GM21786 (cell line): ENCODE data around the gene TBCK.

Experiments used
- ATAC-seq: cut with Tn5 transposase; IDR thresholded peaks from one replicate; pipeline ENCODE4 v1.9.1; 2021; ENCODE audit not compliant: unreplicated experiment

TBCK gene

GRCh38 chr4:106048250-106048971 lies 267.6 kb downstream of the TBCK start:
- no peak for ATAC-seq

- ATAC-seq: no peak
Observed at GRCh38 chr4:106046083-106046482, 269.9 kb downstream of the TBCK start.

GRCh38 chr4:106041294-106042002 lies 274.6 kb downstream of the TBCK start:
- ATAC-seq: no peak

- no peak for ATAC-seq
Observed at GRCh38 chr4:106039796-106040195, 276.2 kb downstream of the TBCK start.

- no peak for ATAC-seq
Observed at GRCh38 chr4:106038908-106039307, 277.1 kb downstream of the TBCK start.

- no peak for ATAC-seq
Observed at GRCh38 chr4:106038012-106038411, 278.0 kb downstream of the TBCK start.

- ATAC-seq: no peak
Observed at GRCh38 chr4:106036848-106037247, 279.2 kb downstream of the TBCK start.

- no peak for ATAC-seq
Observed at GRCh38 chr4:106036334-106036733, 279.7 kb downstream of the TBCK start.

- ATAC-seq: no peak
Observed at GRCh38 chr4:106035204-106035603, 280.8 kb downstream of the TBCK start.

- ATAC-seq: no peak
Observed at GRCh38 chr4:106034751-106035150, 281.3 kb downstream of the TBCK start.

- ATAC-seq: no peak
Observed at GRCh38 chr4:106034220-106034619, 281.8 kb downstream of the TBCK start.

GRCh38 chr4:106033469-106033868 lies 282.5 kb downstream of the TBCK start:
- no peak for ATAC-seq

GRCh38 chr4:106032851-106033286 lies 283.1 kb downstream of the TBCK start:
- no peak for ATAC-seq

GRCh38 chr4:106022454-106022853 lies 293.6 kb downstream of the TBCK start:
- ATAC-seq: no peak

GRCh38 chr4:106021737-106022410 lies 294.1 kb downstream of the TBCK start:
- no peak for ATAC-seq

- ATAC-seq: no peak
Observed at GRCh38 chr4:106019771-106020170, 296.2 kb downstream of the TBCK start.

- no peak for ATAC-seq
Observed at GRCh38 chr4:106017975-106018374, 298.0 kb downstream of the TBCK start.

GRCh38 chr4:106011387-106011786 lies 304.6 kb downstream of the TBCK start:
- ATAC-seq: no peak

- no peak for ATAC-seq
Observed at GRCh38 chr4:106010761-106011160, 305.2 kb downstream of the TBCK start.

- no peak for ATAC-seq
Observed at GRCh38 chr4:106002994-106003393, 313.0 kb downstream of the TBCK start.

GRCh38 chr4:105998171-105999063 lies 317.6 kb downstream of the TBCK start:
- no peak for ATAC-seq
